ENCODE results near the gene COL20A1. TPM values are rescaled to one million over a fixed set of nuclear protein-coding genes. Genes with fewer than 3 reads are reported as not detected.
"Not testable (repeated sequence)": the region's sequence is repeated elsewhere in the genome, so short reads cannot be mapped to it uniquely, and the experiment has no call there.

The COL20A1 gene
- total RNA-seq, 3 donors from 2014 or later, result not detected

DNA sequence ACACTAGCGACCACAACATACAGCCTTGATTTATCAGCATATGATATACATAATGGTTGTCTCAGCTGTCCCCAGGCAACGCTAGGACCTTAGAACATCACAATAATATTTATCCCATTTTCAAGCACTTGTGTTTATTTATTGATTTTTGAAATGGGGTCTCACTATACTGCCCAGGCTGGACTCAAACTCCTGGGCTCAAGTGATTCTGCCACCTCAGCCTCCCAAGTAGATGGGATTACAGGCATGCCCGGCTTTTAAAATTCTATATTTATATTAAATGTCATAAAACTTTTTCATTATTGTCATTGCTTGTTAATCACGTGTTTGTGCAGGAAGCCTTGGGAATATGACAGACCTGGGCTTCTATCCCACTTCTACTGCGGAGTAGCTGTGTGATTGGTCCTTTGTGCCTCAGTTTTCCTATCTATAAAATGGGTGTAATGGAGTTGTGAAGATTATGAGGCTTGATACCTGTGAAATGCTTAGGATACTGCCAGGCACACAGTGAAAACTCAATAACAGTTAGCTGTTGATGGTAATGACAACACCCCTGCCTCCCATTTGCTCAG lies 10.2 kb downstream of the COL20A1 start:
- Histone ChIP-seq H3K36me3 (ENCODE audit: low read depth) (no peaks in the 10 kb centered on the region), H3K9me3 (no peaks in the 10 kb centered on the region), H3K4me1 (ENCODE audit: low read depth) (no peaks in the 10 kb centered on the region), H3K4me3 (no peak overlapping the region)
- DNase-seq (no peak), ATAC-seq (no peak)
- TF ChIP-seq, protein P1, sequence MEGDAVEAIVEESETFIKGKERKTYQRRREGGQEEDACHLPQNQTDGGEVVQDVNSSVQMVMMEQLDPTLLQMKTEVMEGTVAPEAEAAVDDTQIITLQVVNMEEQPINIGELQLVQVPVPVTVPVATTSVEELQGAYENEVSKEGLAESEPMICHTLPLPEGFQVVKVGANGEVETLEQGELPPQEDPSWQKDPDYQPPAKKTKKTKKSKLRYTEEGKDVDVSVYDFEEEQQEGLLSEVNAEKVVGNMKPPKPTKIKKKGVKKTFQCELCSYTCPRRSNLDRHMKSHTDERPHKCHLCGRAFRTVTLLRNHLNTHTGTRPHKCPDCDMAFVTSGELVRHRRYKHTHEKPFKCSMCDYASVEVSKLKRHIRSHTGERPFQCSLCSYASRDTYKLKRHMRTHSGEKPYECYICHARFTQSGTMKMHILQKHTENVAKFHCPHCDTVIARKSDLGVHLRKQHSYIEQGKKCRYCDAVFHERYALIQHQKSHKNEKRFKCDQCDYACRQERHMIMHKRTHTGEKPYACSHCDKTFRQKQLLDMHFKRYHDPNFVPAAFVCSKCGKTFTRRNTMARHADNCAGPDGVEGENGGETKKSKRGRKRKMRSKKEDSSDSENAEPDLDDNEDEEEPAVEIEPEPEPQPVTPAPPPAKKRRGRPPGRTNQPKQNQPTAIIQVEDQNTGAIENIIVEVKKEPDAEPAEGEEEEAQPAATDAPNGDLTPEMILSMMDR (IDR thresholded peaks at IDR 0.05), result no peak
- intact Hi-C loops (cut with DNase I, micrococcal nuclease), result no loop called here

DNA sequence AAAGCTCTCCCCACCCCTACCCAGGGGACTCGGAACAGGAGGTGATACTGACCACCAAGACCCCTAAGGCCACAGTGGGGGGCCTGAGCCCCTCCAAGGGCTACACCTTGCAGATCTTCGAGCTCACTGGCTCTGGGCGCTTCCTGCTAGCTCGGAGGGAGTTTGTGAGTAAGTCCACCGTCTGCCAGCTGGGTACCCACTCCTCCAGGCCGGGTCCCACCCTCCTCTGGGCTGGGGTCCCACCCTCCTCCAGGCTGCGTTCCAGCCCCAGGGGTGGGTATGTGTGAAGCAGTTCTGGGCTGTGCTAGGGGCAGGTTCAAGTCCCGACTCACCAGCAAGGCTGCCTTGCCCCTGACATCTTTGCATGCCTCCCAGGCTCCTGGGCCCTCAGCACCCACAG lies 12.4 kb downstream of the COL20A1 start:
- TF ChIP-seq, protein P1 (IDR thresholded peaks at IDR 0.05), result no peak
- intact Hi-C loops (cut with DNase I, micrococcal nuclease), result no loop called here

DNA sequence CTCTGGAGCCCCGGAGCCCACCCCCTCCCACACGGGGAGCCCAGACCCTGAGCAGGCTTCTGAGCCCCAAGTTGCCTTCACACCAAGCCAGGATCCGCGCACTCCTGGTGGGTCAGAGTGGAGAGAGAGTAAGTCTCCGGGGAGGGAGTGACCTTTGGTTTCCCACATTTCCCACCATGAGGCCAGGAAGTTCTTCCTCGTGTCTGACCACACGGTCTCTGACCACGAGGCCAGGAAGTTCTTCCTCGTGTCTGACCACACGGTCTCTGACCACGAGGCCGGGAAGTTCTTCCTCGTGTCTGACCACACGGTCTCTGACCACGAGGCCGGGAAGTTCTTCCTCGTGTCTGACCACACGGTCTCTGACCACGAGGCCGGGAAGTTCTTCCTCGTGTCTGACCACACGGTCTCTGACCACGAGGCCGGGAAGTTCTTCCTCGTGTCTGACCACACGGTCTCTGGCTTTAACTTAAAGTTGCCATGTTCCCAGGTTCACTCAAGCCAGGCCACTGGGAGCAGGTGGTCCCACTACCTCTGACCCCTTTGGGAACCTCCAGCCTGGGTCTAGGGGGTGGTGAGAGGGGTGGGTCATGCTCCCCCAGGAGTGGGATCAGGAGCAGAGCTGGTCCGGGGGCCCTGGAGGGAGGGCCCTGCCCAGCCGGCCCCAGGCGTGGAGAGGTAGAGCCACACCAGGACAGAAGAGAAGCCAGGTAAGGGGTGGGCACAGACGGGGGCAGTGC lies 13.1 kb downstream of the COL20A1 start:
- H3K4me3 ChIP-seq; H3K4me1 ChIP-seq (ENCODE audit: low read depth); H3K9me3 ChIP-seq; DNase-seq; ATAC-seq; H3K36me3 ChIP-seq (ENCODE audit: low read depth); intact Hi-C loops (cut with DNase I, micrococcal nuclease): not testable (repeated sequence)

More for the DNA sequence above, 12.4 kb downstream of the COL20A1 start:
- ATAC-seq, result no peak
- no peak overlapping the region for H3K4me3 ChIP-seq
- no peaks in the 10 kb centered on the region for H3K36me3 ChIP-seq (ENCODE audit: low read depth)
- H3K9me3 ChIP-seq, result no peaks in the 10 kb centered on the region
- no peak for DNase-seq
- H3K4me1 ChIP-seq (ENCODE audit: low read depth), result no peaks in the 10 kb centered on the region

DNA sequence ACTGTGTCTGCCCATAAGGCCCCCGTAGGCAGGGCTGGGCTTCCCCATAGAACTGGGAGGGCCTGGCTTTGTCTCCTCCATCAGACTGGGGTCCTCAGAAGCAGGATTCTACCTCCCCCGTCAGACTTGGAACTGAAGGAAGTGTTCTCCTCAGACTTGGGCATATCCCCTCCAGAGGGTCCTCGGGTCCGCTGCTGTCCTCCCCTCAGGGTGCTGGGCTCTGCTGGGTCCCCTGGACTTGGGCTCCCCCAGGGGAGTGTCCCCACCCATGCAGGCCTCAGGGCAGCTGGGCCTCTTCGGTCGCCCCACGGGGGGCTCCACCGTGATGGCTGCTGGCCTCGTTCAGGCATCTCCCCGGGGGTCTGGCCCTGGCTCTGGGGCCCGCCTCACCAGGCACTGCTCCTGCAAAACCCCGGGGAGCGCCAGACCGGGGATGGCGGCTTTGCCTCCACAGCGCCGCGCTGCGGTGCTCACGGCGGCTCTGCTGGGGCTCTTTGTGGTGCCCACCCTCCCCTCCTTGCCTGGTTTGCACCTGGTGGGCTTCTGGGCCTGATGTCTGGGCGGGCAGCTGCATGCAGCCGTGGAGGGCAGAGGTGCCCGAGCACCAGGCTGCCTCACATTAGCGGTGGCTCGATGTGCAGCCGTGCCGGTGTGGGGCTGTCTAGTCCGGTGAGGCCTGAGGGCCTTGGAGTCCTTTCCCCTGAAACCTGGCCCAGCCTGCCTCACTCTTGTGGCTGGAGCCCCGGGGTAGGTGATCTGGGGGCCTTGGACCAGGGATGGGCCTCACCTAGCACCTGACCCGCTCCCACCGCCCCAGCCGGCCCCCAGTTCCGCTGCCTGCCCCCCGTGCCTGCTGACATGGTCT lies 13.9 kb downstream of the COL20A1 start:
- H3K4me3 ChIP-seq, result no peak overlapping the region
- no peaks in the 10 kb centered on the region for H3K9me3 ChIP-seq
- ATAC-seq (no peak), DNase-seq (no peak)
- TF ChIP-seq, protein P1 (IDR thresholded peaks at IDR 0.05), result no peak
- intact Hi-C loops (cut with DNase I, micrococcal nuclease), result no loop called here
- no peaks in the 10 kb centered on the region for H3K4me1 ChIP-seq (ENCODE audit: low read depth)
- H3K36me3 ChIP-seq (ENCODE audit: low read depth), result no peaks in the 10 kb centered on the region

DNA sequence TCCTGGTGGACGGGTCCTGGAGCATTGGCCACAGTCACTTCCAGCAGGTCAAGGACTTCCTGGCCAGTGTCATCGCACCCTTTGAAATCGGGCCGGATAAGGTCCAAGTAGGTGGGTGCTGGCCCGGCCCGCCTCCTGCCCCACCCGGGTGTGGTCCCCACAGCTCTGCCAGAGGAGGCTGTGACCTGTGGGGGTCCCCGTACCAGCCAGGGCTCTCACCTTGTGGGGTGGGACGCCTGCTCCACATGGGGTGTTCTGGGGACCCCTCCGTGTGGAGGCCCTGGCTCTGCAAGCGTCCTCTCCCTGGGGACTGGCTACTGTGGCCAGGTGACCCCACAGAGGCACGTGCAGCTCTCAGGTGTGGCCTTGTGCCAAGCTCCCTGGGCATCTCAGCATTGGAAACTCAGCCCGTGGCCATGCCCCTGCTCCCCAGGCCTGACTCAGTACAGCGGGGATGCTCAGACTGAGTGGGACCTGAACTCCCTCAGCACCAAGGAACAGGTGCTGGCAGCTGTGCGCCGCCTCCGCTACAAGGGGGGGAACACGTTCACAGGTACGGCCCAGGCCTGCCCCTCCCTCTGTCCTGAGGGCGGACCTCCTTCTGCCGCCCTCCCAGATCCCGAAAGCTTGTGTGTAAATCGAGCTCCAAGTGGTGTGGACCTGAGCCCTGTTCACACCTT lies 14.7 kb downstream of the COL20A1 start:
- Histone ChIP-seq H3K4me3 (no peak overlapping the region), H3K4me1 (ENCODE audit: low read depth) (no peaks in the 10 kb centered on the region), H3K36me3 (ENCODE audit: low read depth) (no peaks in the 10 kb centered on the region), H3K9me3 (no peaks in the 10 kb centered on the region)
- ATAC-seq (no peak), DNase-seq (no peak)
- intact Hi-C loops (cut with DNase I, micrococcal nuclease), result no loop called here
- TF ChIP-seq, protein P1 (IDR thresholded peaks at IDR 0.05), result no peak
